ENCODE data around the gene EXOC4. TPM values are rescaled to one million over a fixed set of nuclear protein-coding genes. Genes with fewer than 3 reads are reported as not detected.

EXOC4 gene
- total and polyA plus RNA-seq, 9 donors: 26.8 to 80.5 (median 70.7) TPM

- TF ChIP-seq POLR2A (IDR thresholded peaks at IDR 0.05): no peak
- TF ChIP-seq EP300 (IDR thresholded peaks at IDR 0.05): no peak
- TF ChIP-seq, protein P1, sequence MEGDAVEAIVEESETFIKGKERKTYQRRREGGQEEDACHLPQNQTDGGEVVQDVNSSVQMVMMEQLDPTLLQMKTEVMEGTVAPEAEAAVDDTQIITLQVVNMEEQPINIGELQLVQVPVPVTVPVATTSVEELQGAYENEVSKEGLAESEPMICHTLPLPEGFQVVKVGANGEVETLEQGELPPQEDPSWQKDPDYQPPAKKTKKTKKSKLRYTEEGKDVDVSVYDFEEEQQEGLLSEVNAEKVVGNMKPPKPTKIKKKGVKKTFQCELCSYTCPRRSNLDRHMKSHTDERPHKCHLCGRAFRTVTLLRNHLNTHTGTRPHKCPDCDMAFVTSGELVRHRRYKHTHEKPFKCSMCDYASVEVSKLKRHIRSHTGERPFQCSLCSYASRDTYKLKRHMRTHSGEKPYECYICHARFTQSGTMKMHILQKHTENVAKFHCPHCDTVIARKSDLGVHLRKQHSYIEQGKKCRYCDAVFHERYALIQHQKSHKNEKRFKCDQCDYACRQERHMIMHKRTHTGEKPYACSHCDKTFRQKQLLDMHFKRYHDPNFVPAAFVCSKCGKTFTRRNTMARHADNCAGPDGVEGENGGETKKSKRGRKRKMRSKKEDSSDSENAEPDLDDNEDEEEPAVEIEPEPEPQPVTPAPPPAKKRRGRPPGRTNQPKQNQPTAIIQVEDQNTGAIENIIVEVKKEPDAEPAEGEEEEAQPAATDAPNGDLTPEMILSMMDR (IDR thresholded peaks at IDR 0.05): no peak
- H3K4me1 ChIP-seq (ENCODE audit: insufficient read depth): no peaks in the 10 kb centered on the region
- H3K36me3 ChIP-seq: no peaks in the 10 kb centered on the region
- intact Hi-C loops (cut with DNase I): no loop called here
- H3K4me3 ChIP-seq: no peak overlapping the region
- no peaks in the 10 kb centered on the region for H3K27me3 ChIP-seq
- 81 to 86% (median 82%) methylated on average over 3 of the region's 3 CpGs for WGBS, 3 donors
- H3K27ac ChIP-seq: no peak overlapping the region
- no peak for DNase-seq
- H3K9me3 ChIP-seq: no peaks in the 10 kb centered on the region
These were observed 116.3 kb downstream of the EXOC4 start for GRCh38 chr7:133369130-133369529.

DNA sequence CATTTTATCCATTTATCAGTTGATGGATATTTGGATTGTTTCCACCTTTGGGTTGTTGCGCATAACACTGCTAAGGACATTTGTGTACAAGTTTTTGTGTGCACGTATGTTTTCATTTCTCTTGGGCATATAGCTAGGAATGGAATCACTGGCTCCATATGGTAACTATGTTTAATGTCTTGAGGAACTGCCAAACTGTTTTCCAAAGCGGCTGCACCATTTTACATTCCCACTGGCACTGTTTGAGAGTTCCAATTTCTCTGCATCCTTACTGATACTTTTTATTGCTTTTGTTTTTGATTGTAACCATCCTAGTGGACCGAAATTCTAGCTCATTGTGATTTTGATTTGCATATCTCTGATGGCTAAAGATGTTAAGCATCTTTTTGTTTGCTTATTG is 118.7 kb downstream of the EXOC4 start:
- intact Hi-C loops (cut with DNase I): no loop called here
- H3K36me3 ChIP-seq: no peaks in the 10 kb centered on the region
- 97 to 98% (median 98%) methylated on average over 4 of the region's 4 CpGs for WGBS, 3 donors
- H3K27me3 ChIP-seq: no peaks in the 10 kb centered on the region
- TF ChIP-seq POLR2A (IDR thresholded peaks at IDR 0.05) (no peak), EP300 (IDR thresholded peaks at IDR 0.05) (no peak)
- TF ChIP-seq, protein P1 (IDR thresholded peaks at IDR 0.05): no peak
- H3K9me3 ChIP-seq: no peaks in the 10 kb centered on the region
- H3K4me3 ChIP-seq: no peak overlapping the region
- no peak for DNase-seq
- no peaks in the 10 kb centered on the region for H3K4me1 ChIP-seq (ENCODE audit: insufficient read depth)
- H3K27ac ChIP-seq: no peak overlapping the region

DNA sequence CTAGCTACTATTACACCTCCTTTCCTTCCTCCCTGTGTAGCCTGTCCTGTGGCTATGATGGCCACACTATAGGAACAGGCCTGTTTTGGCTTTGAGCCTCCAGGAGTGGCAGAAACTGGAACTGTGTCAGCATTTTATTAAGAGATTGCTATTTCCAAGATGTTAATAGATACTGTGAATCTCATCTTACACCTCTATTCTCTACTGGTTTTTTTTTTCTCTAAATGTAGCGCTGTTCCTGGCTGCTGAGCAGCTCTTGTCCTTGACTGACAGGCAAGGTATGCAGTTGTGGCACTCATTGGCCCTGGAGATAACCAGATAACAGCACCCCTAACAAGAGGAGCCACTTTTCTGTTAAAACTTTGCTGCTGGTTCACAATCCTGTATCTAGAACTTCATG is 119.5 kb downstream of the EXOC4 start:
- Histone ChIP-seq H3K27ac (no peak overlapping the region), H3K4me3 (no peak overlapping the region), H3K4me1 (ENCODE audit: insufficient read depth) (no peaks in the 10 kb centered on the region), H3K27me3 (no peaks in the 10 kb centered on the region), H3K36me3 (no peaks in the 10 kb centered on the region), H3K9me3 (no peaks in the 10 kb centered on the region)
- DNase-seq: no peak
- WGBS, 3 donors: 95 to 100% (median 96%) methylated on average over 1 of the region's 1 CpG
- TF ChIP-seq, protein P1 (IDR thresholded peaks at IDR 0.05): no peak
- no peak for TF ChIP-seq EP300 (IDR thresholded peaks at IDR 0.05)
- no peak for TF ChIP-seq POLR2A (IDR thresholded peaks at IDR 0.05)
- intact Hi-C loops (cut with DNase I): no loop called here

- Histone ChIP-seq H3K4me1 (ENCODE audit: insufficient read depth) (no peaks in the 10 kb centered on the region), H3K27ac (no peak overlapping the region), H3K36me3 (no peaks in the 10 kb centered on the region), H3K27me3 (no peaks in the 10 kb centered on the region), H3K9me3 (no peaks in the 10 kb centered on the region), H3K4me3 (no peak overlapping the region)
- intact Hi-C loops (cut with DNase I): no loop called here
- no peak for TF ChIP-seq POLR2A (IDR thresholded peaks at IDR 0.05)
- no peak for TF ChIP-seq EP300 (IDR thresholded peaks at IDR 0.05)
- TF ChIP-seq, protein P1 (IDR thresholded peaks at IDR 0.05): no peak
- WGBS, 3 donors: 73 to 86% (median 78%) methylated on average over 1 of the region's 1 CpG
- no peak for DNase-seq
These were observed 123.6 kb downstream of the EXOC4 start for GRCh38 chr7:133376514-133376913.

Data from ovary (tissue), 9 donors.